Caco-2 (cell line): ENCODE data around the gene MED12L. TPM values are rescaled to one million over a fixed set of nuclear protein-coding genes. Genes with fewer than 3 reads are reported as not detected.

Experiments
- BruUV-seq: library from RNA; stranded (reverse); fragments of 400-500 nt; replicated peaks from 2 replicates; lab custom pipeline; 2021; lab: Mats Ljungman, UMichigan
- CTCF ChIA-PET: fragments of 300-600 bp; sonication (Branson Sonifier 250); formaldehyde crosslinking; loops from one replicate; lab custom pipeline; 2022; ENCODE audit warnings: antibody characterized with exemption; lab: Charles Lee
- POLR2A ChIA-PET: fragments of 300-600 bp; sonication (Branson Sonifier 250); formaldehyde crosslinking; loops from one replicate; lab custom pipeline; 2022; ENCODE audit warnings: antibody characterized with exemption; lab: Charles Lee
- DNase-seq, 2 experiments: peaks; one replicate each; pipeline versions ENCODE4 v3.0.0 to v3.0.0-alpha.2; 2020 to 2022
- H3K27me3 ChIP-seq: replicated peaks from 2 replicates; pipeline ENCODE4 v1.6.0; 2011; ENCODE audit warnings: low read length; ENCODE audit not compliant: control insufficient read depth, insufficient read depth
- H3K36me3 ChIP-seq: 2 replicates; pipeline ENCODE4 v1.5.1; 2011; ENCODE audit warnings: low read length; ENCODE audit not compliant: control insufficient read depth, insufficient read depth
- H3K4me1 ChIP-seq: fragments of 250-450 bp; sonication (Bioruptor Pico); 2 replicates; pipeline ENCODE4 v1.5.1; 2020; ENCODE audit warnings: mild to moderate bottlenecking
- H3K4me3 ChIP-seq: 2 replicates; pipeline ENCODE4 v1.5.1; 2011; ENCODE audit warnings: low read depth, mild to moderate bottlenecking, control low read depth, low read length
- H3K9me3 ChIP-seq: fragments of 250-450 bp; sonication (Bioruptor Pico); 2 replicates; pipeline ENCODE4 v1.5.1; 2020; ENCODE audit warnings: mild to moderate bottlenecking, moderate library complexity
- H3K27ac Mint-ChIP-seq: one replicate; pipeline ENCODE4 v1.8.0; 2022; ENCODE audit warnings: mixed read lengths; ENCODE audit not compliant: unreplicated experiment
- H3K27me3 Mint-ChIP-seq: one replicate; pipeline ENCODE4 v1.8.0; 2022; ENCODE audit warnings: mixed read lengths; ENCODE audit not compliant: insufficient read depth, unreplicated experiment
- H3K36me3 Mint-ChIP-seq: one replicate; pipeline ENCODE4 v1.8.0; 2022; ENCODE audit warnings: mild to moderate bottlenecking, mixed read lengths; ENCODE audit not compliant: insufficient read depth, unreplicated experiment
- H3K4me1 Mint-ChIP-seq: one replicate; pipeline ENCODE4 v1.8.0; 2022; ENCODE audit warnings: low read depth, mixed read lengths; ENCODE audit not compliant: unreplicated experiment
- H3K4me3 Mint-ChIP-seq: one replicate; pipeline ENCODE4 v1.8.0; 2022; ENCODE audit warnings: mild to moderate bottlenecking, moderate library complexity, mixed read lengths; ENCODE audit not compliant: unreplicated experiment
- H3K9me3 Mint-ChIP-seq: one replicate; pipeline ENCODE4 v1.8.0; 2022; ENCODE audit warnings: mixed read lengths; ENCODE audit not compliant: unreplicated experiment
- intact Hi-C: fragments of 100-400 bp; cut with micrococcal nuclease; formaldehyde crosslinking; loops from one replicate; pipeline ENCODE4 v1.10.0; 2022; ENCODE audit not compliant: unreplicated experiment
- total RNA-seq: library from RNA; stranded (reverse); gene quantifications from 2 replicates; pipeline ENCODE4 v1.2.3, GENCODE V29; 2022
- TF ChIP-seq, protein P1 (sequence below), 2 experiments: fragments of 200-600 bp in 1 of 2; IDR thresholded peaks; 1 replicate in 1 of 2; 2 replicates in 1 of 2; pipeline versions ENCODE4 v1.5.1 to v1.8.0; 2011 to 2022; ENCODE audit warnings: antibody characterized with exemption in 1 of 2, control low read depth in 1 of 2, inconsistent platforms in 1 of 2, low read depth in 1 of 2, low read length in 1 of 2, mild to moderate bottlenecking in 1 of 2, moderate library complexity in 1 of 2; ENCODE audit not compliant: insufficient read depth in 1 of 2, severe bottlenecking in 1 of 2, unreplicated experiment in 1 of 2

MED12L gene
- total RNA-seq, 1 experiment from 2014 or later, result 21.5 TPM

DNA sequence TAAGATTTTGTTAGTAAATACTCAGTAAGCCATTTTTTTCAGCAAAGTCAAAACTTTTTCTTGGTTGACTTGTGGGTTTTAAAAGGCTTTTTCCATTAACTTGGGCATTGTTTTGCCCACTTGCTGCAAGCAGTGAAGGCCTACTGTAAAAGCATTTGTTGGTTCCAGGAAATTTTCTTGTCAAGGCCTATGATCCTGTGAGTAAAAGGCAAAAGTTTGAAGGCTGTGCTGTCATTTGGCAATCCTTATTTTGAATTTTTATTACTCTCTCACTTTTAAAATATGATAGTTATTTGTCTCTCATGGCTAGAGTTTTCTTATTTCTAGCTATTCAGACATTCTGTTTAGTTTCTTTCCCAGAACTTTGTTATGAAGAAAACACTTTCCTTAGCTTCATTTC lies 286.1 kb downstream of the MED12L start:
- ChIA-PET POLR2A (no interaction called here), CTCF (no interaction called here)
- H3K4me1 Mint-ChIP-seq, result no peaks in the 10 kb centered on the region
- no peaks in the 10 kb centered on the region for H3K27me3 Mint-ChIP-seq
- TF ChIP-seq, protein P1, sequence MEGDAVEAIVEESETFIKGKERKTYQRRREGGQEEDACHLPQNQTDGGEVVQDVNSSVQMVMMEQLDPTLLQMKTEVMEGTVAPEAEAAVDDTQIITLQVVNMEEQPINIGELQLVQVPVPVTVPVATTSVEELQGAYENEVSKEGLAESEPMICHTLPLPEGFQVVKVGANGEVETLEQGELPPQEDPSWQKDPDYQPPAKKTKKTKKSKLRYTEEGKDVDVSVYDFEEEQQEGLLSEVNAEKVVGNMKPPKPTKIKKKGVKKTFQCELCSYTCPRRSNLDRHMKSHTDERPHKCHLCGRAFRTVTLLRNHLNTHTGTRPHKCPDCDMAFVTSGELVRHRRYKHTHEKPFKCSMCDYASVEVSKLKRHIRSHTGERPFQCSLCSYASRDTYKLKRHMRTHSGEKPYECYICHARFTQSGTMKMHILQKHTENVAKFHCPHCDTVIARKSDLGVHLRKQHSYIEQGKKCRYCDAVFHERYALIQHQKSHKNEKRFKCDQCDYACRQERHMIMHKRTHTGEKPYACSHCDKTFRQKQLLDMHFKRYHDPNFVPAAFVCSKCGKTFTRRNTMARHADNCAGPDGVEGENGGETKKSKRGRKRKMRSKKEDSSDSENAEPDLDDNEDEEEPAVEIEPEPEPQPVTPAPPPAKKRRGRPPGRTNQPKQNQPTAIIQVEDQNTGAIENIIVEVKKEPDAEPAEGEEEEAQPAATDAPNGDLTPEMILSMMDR (IDR thresholded peaks at IDR 0.05; ENCODE audit: insufficient read depth in 1 of 2, low read depth in 1 of 2, low read length in 1 of 2, severe bottlenecking in 1 of 2, unreplicated experiment in 1 of 2), result no peak
- no peak for DNase-seq
- no peaks in the 10 kb centered on the region for H3K27me3 ChIP-seq
- H3K9me3 Mint-ChIP-seq, result no peaks in the 10 kb centered on the region
- H3K9me3 ChIP-seq, result no peaks in the 10 kb centered on the region
- H3K27ac Mint-ChIP-seq, result no peak overlapping the region
- intact Hi-C loops, result no loop called here
- H3K36me3 ChIP-seq, result no peaks in the 10 kb centered on the region
- H3K4me3 ChIP-seq, result no peak overlapping the region
- no peak overlapping the region for H3K4me3 Mint-ChIP-seq
- no TSS peak for BruUV-seq
- H3K36me3 Mint-ChIP-seq, result no peaks in the 10 kb centered on the region
- H3K4me1 ChIP-seq, result no peaks in the 10 kb centered on the region

DNA sequence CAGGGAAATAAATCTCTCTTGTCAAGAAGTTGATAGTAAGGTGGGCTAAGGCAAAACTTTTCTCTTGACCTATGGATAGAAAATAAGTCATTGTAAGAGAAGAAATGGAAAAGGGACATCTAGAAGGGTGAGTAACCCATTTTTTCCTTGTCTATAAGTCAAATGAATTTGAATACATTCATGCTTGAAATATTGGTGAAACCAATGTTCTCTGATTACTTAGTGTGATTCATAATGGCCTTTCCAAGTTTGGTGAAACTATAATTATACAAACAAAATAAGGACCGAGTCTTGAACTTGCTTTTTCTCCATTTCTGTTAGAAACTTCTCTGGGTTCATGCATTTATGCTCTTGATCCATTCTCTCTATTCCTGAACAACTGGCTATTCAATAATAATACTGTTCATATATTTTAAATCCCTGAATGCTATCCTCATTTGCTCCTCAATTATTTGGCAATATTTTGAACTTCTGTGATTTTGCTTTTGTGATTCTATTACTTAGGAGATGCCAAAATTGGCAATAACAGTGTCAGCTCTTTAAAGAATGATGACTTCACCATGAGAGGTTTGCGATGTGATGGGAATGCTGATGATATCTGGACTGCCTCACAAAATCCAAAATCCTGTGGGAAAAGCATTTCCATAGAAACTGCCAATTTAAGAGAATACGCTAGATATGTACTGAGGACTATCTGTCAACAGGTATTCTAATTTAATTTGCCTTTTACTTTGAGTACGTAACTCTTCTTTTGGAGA lies 286.8 kb downstream of the MED12L start:
- CTCF ChIA-PET, result no interaction called here
- no peak overlapping the region for H3K4me3 Mint-ChIP-seq
- no TSS peak for BruUV-seq
- TF ChIP-seq, protein P1 (IDR thresholded peaks at IDR 0.05; ENCODE audit: insufficient read depth in 1 of 2, low read depth in 1 of 2, low read length in 1 of 2, severe bottlenecking in 1 of 2, unreplicated experiment in 1 of 2), result no peak
- no peak for DNase-seq
- no peaks in the 10 kb centered on the region for H3K27me3 ChIP-seq
- H3K27me3 Mint-ChIP-seq, result no peaks in the 10 kb centered on the region
- H3K9me3 ChIP-seq, result no peaks in the 10 kb centered on the region
- intact Hi-C loops, result no loop called here
- H3K4me3 ChIP-seq, result no peak overlapping the region
- POLR2A ChIA-PET, result no interaction called here
- H3K9me3 Mint-ChIP-seq, result no peaks in the 10 kb centered on the region
- H3K4me1 ChIP-seq, result no peaks in the 10 kb centered on the region
- no peaks in the 10 kb centered on the region for H3K36me3 Mint-ChIP-seq
- no peak overlapping the region for H3K27ac Mint-ChIP-seq
- H3K36me3 ChIP-seq, result no peaks in the 10 kb centered on the region
- H3K4me1 Mint-ChIP-seq, result no peaks in the 10 kb centered on the region

DNA sequence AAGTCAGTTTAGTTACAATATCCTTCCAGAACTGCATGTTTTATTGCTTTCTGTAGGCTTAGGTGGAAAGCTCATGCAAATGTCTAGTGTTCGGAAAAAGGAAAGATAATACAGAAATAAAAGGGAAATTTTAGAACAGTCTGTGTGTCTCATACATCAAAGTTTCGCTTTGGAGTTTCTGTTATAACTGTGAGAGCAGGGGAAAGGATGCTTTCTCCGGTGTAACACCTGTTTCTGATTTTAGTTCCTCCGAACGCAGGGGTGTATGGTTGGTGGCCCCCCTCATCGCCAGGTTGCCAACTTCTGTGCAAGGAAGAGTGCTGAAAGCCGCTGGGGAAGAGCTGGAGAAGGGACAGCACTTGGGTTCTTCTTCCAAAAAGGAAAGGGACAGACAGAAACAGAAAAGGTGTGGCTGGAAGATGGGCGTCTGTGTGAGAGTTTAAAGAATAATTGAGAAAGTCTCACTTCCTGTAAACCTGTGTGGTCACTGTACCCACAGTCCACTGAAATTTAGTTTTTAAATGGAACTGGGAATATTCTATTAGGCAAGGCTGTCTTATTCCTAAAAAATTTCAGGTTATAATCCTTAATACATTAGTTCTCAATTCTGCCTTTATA lies 292.4 kb downstream of the MED12L start:
- no peak for DNase-seq
- H3K4me1 ChIP-seq, result no peaks in the 10 kb centered on the region
- no peaks in the 10 kb centered on the region for H3K9me3 ChIP-seq
- peaks cover 5% of the 10 kb centered on the region for H3K4me1 Mint-ChIP-seq
- POLR2A ChIA-PET, result no interaction called here
- H3K27me3 Mint-ChIP-seq, result no peaks in the 10 kb centered on the region
- H3K36me3 Mint-ChIP-seq, result peaks cover 5% of the 10 kb centered on the region
- TF ChIP-seq, protein P1 (IDR thresholded peaks at IDR 0.05; ENCODE audit: insufficient read depth in 1 of 2, low read depth in 1 of 2, low read length in 1 of 2, severe bottlenecking in 1 of 2, unreplicated experiment in 1 of 2), result no peak
- no peak overlapping the region for H3K4me3 Mint-ChIP-seq
- no peaks in the 10 kb centered on the region for H3K9me3 Mint-ChIP-seq
- no peaks in the 10 kb centered on the region for H3K36me3 ChIP-seq
- intact Hi-C loops, result no loop called here
- H3K27me3 ChIP-seq, result no peaks in the 10 kb centered on the region
- no peak overlapping the region for H3K27ac Mint-ChIP-seq
- H3K4me3 ChIP-seq, result no peak overlapping the region
- CTCF ChIA-PET, result no interaction called here
- no TSS peak for BruUV-seq
